Pulmonary artery endothelial cell (primary cell): Measurements from ENCODE around the gene ZNF662. TPM values are rescaled to one million over a fixed set of nuclear protein-coding genes. Genes with fewer than 3 reads are reported as not detected.
A peak's percentile ranks its signal among the peaks of the same experiment; 100 is the strongest.
"Not testable (repeated sequence)": the region's sequence is repeated elsewhere in the genome, so short reads cannot be mapped to it uniquely, and the experiment has no call there.

Experiments used
- DNase-seq: peaks from one replicate; pipeline ENCODE4 v3.0.0-alpha.2; 2011; ENCODE audit warnings: low read depth, low spot score
- total RNA-seq: library from RNA; depleted of rRNA; stranded (reverse); fragments of >200 nt; gene quantifications from 2 replicates; pipeline ENCODE4 v1.2.3, GENCODE V29; 2014

Gene ZNF662
- total RNA-seq, result 1.3 and 1.4 TPM in 2 replicates

- DNase-seq, result no peak
These were observed at the start of gene ZNF662 for GRCh38 chr3:42906070-42906847. Gene ZNF662, plus strand, starts transcription at chr3:42906142. Its CDS starts 1,973 bp downstream, at chr3:42908115.

DNA sequence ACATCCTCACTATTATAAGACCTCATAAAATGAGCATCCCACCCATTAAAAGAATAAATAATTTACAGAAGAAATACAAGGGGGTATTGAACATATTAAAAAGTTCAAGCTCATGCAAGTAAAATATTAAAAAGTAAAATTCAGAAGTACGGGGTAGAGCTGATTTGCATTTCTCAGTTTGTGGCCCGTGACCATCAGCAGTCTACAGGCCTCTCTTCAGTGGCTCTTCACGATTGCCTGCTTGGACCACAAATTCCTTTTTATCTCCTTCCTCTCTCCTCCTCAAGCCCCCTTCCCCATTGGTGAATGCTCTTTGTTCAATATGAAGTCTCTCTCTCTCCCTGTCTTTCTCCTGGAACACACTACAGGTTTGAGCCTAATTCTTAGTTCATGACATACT, 49.4 kb upstream of the ZNF662 start:
- no peak for DNase-seq

- no peak for DNase-seq
These were observed 41.5 kb upstream of the ZNF662 start for GRCh38 chr3:42864321-42864950.

GRCh38 chr3:42865256-42865655, 40.7 kb upstream of the ZNF662 start:
- DNase-seq, result no peak

DNA sequence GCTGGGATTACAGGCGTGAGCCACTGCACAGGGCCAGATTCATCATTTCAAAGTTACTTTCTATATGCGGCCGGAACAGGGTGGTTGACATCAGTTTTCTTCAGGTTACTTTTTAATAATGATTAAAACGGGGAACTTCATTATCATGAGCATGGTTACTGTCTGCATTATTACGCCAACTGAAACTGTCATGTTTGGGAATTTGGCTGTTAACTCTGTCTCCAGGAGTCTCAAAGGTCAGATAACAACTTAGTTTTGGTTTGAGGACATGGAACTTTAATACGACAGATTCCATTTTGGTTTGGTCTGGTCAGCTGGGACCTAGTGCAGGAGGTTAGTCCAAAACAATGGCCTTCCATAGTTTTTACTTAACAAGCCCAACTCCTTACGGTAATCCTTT, 38.8 kb upstream of the ZNF662 start:
- no peak for DNase-seq

GRCh38 chr3:42868841-42869240, 37.1 kb upstream of the ZNF662 start:
- no peak for DNase-seq

DNA sequence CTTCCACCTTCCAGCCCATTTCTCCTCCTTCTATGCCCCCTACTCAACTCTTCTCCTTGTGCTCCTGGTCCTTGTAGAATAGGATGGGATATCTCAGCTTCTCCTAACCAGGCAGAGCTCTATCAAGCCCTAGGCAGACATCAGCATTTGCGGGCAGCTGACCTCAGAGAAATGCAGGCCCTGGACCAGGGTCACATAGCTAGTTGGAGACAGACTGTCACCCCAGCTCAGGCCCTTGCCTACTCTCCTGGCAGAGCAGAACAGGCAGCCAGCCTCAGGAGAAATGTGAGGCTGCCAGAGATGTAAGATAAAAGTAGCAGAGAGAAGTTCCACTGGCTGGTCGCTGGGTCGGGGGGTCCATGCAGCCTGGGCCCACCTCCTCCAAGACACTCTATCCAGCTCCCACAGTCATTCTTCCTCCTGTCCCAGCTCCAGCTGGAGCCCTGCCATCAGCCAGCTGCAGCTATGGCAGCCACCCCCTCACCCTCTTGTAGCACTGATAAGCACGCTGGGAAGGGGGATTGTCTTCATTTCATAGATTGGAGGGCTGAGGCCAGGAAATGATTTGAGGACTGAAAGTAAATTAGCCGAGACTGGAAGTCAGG, 34.2 kb upstream of the ZNF662 start:
- no peak for DNase-seq

- DNase-seq, result no peak
These were observed 33.2 kb upstream of the ZNF662 start for GRCh38 chr3:42872718-42873117.

- DNase-seq, result no peak
These were observed 32.5 kb upstream of the ZNF662 start for GRCh38 chr3:42873221-42873982.

GRCh38 chr3:42874749-42875148, 31.2 kb upstream of the ZNF662 start:
- DNase-seq, result no peak

DNA sequence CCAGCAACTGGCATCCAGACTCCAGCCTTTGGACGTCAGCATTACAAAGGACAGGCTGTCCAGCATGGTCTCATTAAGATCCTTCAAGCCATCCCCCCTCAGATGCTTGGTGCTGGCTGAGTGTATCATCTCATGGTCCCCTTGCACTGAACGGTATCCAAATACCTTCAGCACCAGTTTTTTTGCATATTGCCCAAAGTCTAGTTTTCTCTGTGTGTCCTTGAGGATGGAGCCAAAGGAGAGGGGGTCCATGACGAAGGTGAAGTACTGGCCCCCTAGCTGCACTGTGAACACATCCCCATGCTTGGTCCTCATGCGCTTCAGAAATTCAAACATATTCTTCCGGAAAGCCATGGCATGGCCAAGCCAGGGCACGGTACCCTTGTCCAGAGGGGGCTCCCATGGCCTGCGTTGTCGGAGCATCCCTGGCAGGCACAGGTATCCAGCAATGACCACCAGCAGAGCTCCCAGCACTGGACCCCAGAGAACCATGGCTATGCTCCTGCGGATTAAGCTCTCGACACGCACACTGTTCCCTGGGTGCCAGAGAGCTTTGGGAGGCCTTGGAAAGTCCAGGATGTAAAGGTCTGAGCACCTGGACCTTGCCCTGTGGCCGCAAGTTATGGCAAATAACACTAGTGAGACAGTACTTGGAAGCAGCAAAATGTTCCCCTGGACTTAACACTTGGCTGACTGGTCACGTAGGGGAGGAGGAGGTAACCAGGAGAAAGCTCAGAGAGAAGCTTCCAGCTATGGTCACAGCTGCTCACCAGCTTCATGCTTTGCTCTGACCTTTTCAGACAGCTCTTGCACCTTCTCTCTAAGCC, 30.4 kb upstream of the ZNF662 start, which contains the start of gene CYP8B1:
TSS of gene CYP8B1 (minus strand) at position 555 of the 827 bp plus-strand sequence. CDS start at position 492, 63 bp downstream.
- DNase-seq, result no peak

DNA sequence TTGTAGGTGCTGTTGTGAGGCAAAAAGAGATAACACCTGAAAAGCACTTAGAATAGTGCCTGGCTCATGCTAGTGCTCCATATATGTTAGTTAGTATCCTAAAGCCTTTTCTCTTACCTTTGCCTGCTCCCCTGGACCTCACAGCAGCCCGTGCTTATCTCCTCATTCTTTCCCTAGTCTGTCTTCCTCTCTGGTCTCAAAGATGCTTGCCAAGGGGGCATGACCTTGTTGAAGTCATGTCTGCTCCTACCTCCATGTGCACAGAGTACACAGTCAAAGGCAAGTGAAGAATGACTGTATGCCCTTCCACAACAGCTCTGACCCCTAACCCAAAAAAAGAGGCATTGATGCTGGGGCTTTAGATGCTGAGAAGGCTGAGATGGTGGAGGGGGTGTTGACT, 29.5 kb upstream of the ZNF662 start:
- no peak for DNase-seq

- no peak for DNase-seq
These were observed 28.8 kb upstream of the ZNF662 start for GRCh38 chr3:42876940-42877720.

- DNase-seq, result no peak
These were observed 28.1 kb upstream of the ZNF662 start for GRCh38 chr3:42877881-42878280.

- no peak for DNase-seq
These were observed 25.8 kb upstream of the ZNF662 start for GRCh38 chr3:42880183-42880582.

DNA sequence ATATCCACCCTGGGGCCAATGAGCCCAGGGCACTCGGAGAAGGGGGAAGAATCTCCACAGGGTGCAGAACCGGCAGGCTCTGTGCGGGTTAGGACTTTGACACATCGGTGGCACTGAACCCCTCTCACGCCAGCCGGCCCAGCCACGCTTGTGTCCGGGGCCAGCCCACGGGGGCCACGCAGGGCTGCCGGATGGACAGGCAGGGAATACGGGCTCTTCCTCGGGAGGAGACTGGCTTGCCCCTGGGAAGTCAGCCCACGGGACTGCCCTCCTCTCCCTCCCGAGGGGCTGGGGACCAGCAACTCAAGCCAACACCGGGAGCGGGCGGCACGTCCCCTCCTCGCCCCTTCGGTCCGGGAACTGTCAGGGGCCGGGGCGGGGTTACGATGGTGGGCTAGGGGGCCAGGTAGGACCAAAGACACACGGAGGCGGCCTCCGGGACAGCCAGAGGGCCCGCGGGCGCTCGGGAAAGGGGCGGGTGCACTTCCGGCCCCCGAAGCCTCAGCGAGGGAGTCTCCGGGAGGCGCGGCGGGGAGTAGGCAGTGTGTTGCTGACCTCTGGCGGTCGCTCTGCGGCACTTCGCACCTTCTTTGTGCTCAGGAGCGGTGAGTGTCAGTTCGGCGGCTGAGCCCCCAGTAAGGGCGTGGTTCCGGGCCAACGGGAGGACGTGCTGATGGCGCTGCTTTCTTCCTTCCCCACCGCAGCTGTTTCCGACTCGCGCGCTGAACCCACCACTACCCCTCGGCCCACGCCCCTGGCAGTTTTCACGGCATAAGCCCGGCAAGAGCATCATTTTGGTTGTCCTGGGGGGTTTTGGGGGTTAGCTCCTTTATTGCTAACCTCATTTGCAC, 25.1 kb upstream of the ZNF662 start:
- DNase-seq, result peak; percentile 5

GRCh38 chr3:42883251-42883930, 22.6 kb upstream of the ZNF662 start:
- DNase-seq, result not testable (repeated sequence)

DNA sequence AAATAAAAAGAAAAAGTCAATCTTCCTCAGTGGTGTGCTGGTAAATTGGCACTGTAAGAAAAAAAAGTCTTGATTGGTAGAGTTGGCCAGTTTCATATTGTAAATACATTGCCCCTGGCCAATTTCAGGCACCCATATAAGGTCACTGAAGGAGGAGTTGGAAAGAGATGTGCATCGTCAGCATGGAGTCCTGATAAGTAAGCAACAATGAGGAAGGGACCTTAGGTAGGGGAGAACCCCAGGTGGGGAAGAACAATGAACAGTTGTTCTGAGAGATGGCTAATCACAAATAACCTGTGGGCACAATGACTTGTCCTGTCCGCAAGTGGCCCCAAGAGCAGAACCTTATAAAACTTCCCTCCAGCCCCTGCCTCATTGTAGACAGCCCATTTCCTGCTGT, 21.6 kb upstream of the ZNF662 start:
- no peak for DNase-seq
